ENCODE results near the gene ADAMTS7.
"Not testable (repeated sequence)": the region's sequence is repeated elsewhere in the genome, so short reads cannot be mapped to it uniquely, and the experiment has no call there.

ADAMTS7 gene

GRCh38 chr15:78811124-78811824, at the start of gene ADAMTS7:
TSS of gene ADAMTS7 (minus strand) at chr15:78811464. CDS start at chr15:78811220, 244 bp downstream.
- DNase-seq: peak; percentile 29

GRCh38 chr15:78859971-78860719, 48.9 kb upstream of the ADAMTS7 start:
- no peak for DNase-seq

GRCh38 chr15:78855746-78856145, 44.5 kb upstream of the ADAMTS7 start:
- no peak for DNase-seq

GRCh38 chr15:78854833-78855372, 43.6 kb upstream of the ADAMTS7 start:
- DNase-seq: no peak

- DNase-seq: no peak
Measured at GRCh38 chr15:78853500-78853899, 42.2 kb upstream of the ADAMTS7 start.

- no peak for DNase-seq
Measured at GRCh38 chr15:78850941-78851755, 39.9 kb upstream of the ADAMTS7 start.

- no peak for DNase-seq
Measured at GRCh38 chr15:78850352-78850751, 39.1 kb upstream of the ADAMTS7 start.

- DNase-seq: not testable (repeated sequence)
Measured at GRCh38 chr15:78847387-78847906, 36.2 kb upstream of the ADAMTS7 start.

- not testable (repeated sequence) for DNase-seq
Measured at GRCh38 chr15:78846906-78847305, 35.6 kb upstream of the ADAMTS7 start.

- no peak for DNase-seq
Measured at GRCh38 chr15:78842519-78842918, 31.3 kb upstream of the ADAMTS7 start.

- no peak for DNase-seq
Measured at GRCh38 chr15:78841891-78842290, 30.6 kb upstream of the ADAMTS7 start.

- no peak for DNase-seq
Measured at GRCh38 chr15:78841376-78841706, 30.1 kb upstream of the ADAMTS7 start.

GRCh38 chr15:78840661-78841375, 29.6 kb upstream of the ADAMTS7 start:
- DNase-seq: no peak

- not testable (repeated sequence) for DNase-seq
Measured at GRCh38 chr15:78839151-78839550, 27.9 kb upstream of the ADAMTS7 start.

GRCh38 chr15:78838489-78838888, 27.2 kb upstream of the ADAMTS7 start:
- no peak for DNase-seq

- no peak for DNase-seq
Measured at GRCh38 chr15:78837543-78837942, 26.3 kb upstream of the ADAMTS7 start.

- DNase-seq: no peak
Measured at GRCh38 chr15:78837131-78837530, 25.9 kb upstream of the ADAMTS7 start.

- no peak for DNase-seq
Measured at GRCh38 chr15:78836333-78836732, 25.1 kb upstream of the ADAMTS7 start.

GRCh38 chr15:78831229-78832207, 20.3 kb upstream of the ADAMTS7 start:
- DNase-seq: no peak

GRCh38 chr15:78830514-78831228, 19.4 kb upstream of the ADAMTS7 start:
- no peak for DNase-seq

Measured in NCI-H1048 (cell line).